Measurements from ENCODE around the gene RNU2-1. TPM values are rescaled to one million over a fixed set of nuclear protein-coding genes. Genes with fewer than 3 reads are reported as not detected.

The RNU2-1 gene
- polyA plus RNA-seq, 1 of the 3 experiments (the other 2 are of a cell fraction), result not detected

DNA sequence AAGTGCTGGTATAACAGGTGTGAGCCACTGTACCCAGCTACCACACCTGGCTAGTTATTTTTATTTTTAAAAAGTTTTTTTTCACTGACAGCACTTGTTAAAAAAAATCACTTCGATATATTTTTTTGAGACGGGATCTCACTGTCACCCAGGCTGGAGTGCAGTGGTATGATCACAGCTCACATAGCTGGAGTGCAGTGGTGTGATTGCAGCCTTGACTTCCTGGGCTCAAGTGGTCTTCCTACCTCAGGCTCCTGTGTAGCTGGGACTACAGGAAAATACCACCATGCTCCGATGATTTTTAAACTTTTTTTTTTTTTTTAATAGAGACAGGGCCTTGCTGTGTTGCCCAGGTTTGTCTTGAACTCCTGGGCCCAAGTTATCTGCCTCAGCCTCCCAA is 49.9 kb downstream of the RNU2-1 start (continued):
- no peak for TF ChIP-seq RXRA (IDR thresholded peaks at IDR 0.05; ENCODE audit: borderline replicate concordance, low read depth)
- no peak for TF ChIP-seq CHD2 (IDR thresholded peaks at IDR 0.05; ENCODE audit: low read length, partially characterized antibody)
- TF ChIP-seq MEF2A (IDR thresholded peaks at IDR 0.05; ENCODE audit: borderline replicate concordance, low read depth), result no peak
- TF ChIP-seq, protein P1, sequence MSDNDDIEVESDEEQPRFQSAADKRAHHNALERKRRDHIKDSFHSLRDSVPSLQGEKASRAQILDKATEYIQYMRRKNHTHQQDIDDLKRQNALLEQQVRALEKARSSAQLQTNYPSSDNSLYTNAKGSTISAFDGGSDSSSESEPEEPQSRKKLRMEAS (IDR thresholded peaks at IDR 0.05; ENCODE audit: low read depth), result no peak
- TF ChIP-seq, protein P2, sequence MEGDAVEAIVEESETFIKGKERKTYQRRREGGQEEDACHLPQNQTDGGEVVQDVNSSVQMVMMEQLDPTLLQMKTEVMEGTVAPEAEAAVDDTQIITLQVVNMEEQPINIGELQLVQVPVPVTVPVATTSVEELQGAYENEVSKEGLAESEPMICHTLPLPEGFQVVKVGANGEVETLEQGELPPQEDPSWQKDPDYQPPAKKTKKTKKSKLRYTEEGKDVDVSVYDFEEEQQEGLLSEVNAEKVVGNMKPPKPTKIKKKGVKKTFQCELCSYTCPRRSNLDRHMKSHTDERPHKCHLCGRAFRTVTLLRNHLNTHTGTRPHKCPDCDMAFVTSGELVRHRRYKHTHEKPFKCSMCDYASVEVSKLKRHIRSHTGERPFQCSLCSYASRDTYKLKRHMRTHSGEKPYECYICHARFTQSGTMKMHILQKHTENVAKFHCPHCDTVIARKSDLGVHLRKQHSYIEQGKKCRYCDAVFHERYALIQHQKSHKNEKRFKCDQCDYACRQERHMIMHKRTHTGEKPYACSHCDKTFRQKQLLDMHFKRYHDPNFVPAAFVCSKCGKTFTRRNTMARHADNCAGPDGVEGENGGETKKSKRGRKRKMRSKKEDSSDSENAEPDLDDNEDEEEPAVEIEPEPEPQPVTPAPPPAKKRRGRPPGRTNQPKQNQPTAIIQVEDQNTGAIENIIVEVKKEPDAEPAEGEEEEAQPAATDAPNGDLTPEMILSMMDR (IDR thresholded peaks at IDR 0.05), result no peak
- TF ChIP-seq GABPA (IDR thresholded peaks at IDR 0.05; ENCODE audit: low read depth), result no peak

Small RNA genes lying within 50 kb of the gene (small RNA-seq; reads per million reads assigned to genes)
- gene RF00004 (0 to 0.13 (median 0) reads per million in 7 experiments), gene RNU2-1 (0 reads per million in 7 experiments)

Other genes with a start within 250 kb of the RNU2-1 start
- 4,890 and 6,383 TPM in 2 replicates for gene RPL27, start 235.6 kb downstream of the RNU2-1 start, polyA plus RNA-seq (2012; rRNA removed)
- 15.7 and 17.6 TPM in 2 replicates for gene IFI35, start 227.2 kb downstream of the RNU2-1 start, polyA plus RNA-seq (2012; rRNA removed)
- gene VAT1, start 211.6 kb downstream of the RNU2-1 start, polyA plus RNA-seq (2012; rRNA removed), result 157 and 170 TPM in 2 replicates
- gene RND2, start 208.7 kb downstream of the RNU2-1 start, polyA plus RNA-seq (2012; rRNA removed), result 8.9 and 10.5 TPM in 2 replicates
- gene BRCA1, start 108.6 kb downstream of the RNU2-1 start, polyA plus RNA-seq (2012; rRNA removed), result 11.2 and 12.5 TPM in 2 replicates
- gene NBR1, start 62.8 kb downstream of the RNU2-1 start, polyA plus RNA-seq (2012; rRNA removed), result 41.4 and 62.5 TPM in 2 replicates
- 0.03 and 0.12 TPM in 2 replicates for gene TMEM106A, start 22.1 kb downstream of the RNU2-1 start, polyA plus RNA-seq (2012; rRNA removed)
- not detected in 2 replicates for gene CCDC200, start 5.4 kb downstream of the RNU2-1 start, polyA plus RNA-seq (2012; rRNA removed)
- gene ARL4D, start 165.0 kb upstream of the RNU2-1 start, polyA plus RNA-seq (2012; rRNA removed), result 22.7 and 29.5 TPM in 2 replicates
- 31.3 and 35.1 TPM in 2 replicates for gene DHX8, start 250.0 kb upstream of the RNU2-1 start, polyA plus RNA-seq (2012; rRNA removed)